C4-2B (cell line): ENCODE measurements around the gene TMEM242.

Source experiments
- ZFX ChIP-seq: fragments of 450-650 bp; IDR thresholded peaks from 2 replicates; pipeline ENCODE4 v1.6.1; 2017
- TF ChIP-seq, protein P1 (sequence below): fragments of 450-650 bp; conservative IDR thresholded peaks from 2 replicates; pipeline ENCODE4 v1.5.1; 2017; ENCODE audit warnings: mild to moderate bottlenecking

- TF ChIP-seq, protein P1, sequence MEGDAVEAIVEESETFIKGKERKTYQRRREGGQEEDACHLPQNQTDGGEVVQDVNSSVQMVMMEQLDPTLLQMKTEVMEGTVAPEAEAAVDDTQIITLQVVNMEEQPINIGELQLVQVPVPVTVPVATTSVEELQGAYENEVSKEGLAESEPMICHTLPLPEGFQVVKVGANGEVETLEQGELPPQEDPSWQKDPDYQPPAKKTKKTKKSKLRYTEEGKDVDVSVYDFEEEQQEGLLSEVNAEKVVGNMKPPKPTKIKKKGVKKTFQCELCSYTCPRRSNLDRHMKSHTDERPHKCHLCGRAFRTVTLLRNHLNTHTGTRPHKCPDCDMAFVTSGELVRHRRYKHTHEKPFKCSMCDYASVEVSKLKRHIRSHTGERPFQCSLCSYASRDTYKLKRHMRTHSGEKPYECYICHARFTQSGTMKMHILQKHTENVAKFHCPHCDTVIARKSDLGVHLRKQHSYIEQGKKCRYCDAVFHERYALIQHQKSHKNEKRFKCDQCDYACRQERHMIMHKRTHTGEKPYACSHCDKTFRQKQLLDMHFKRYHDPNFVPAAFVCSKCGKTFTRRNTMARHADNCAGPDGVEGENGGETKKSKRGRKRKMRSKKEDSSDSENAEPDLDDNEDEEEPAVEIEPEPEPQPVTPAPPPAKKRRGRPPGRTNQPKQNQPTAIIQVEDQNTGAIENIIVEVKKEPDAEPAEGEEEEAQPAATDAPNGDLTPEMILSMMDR = no peak
- TF ChIP-seq ZFX = no peak
Measured at GRCh38 chr6:157251586-157252247, 71.6 kb downstream of the TMEM242 start.
